HTERT RPE-1 (cell line): ENCODE measurements around the gene ARHGAP6.
"Not testable (repeated sequence)": the region's sequence is repeated elsewhere in the genome, so short reads cannot be mapped to it uniquely, and the experiment has no call there.

Experiments used
- in situ Hi-C: fragments of 300-500 bp; cut with MboI; formaldehyde crosslinking; loops from 4 replicates; pipeline ENCODE4 v1.14.3; 2020; ENCODE audit warnings: low sequenced_read_pairs

Gene ARHGAP6

DNA sequence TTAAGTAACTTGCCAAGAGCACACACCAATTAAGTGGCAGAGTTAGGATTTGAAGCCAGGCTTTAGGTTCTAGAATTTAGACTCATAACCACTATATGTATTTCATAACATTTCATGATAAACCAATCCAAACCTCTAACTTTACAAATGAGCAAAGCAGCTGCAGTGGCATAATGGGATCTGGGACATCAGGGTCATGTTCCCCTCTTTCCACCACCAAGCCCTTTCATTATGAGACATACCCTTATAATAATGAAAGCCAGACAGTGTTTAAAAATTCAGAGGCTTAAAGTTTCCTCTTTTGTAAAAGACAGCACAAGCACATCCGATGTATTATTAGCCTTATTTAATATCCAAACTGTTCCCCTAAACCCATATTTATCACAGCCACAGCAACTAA is 400.8 kb downstream of the ARHGAP6 start:
- in situ Hi-C loops = no loop called here

GRCh38 chrX:11261260-11261659 is 404.5 kb downstream of the ARHGAP6 start:
- in situ Hi-C loops = no loop called here

DNA sequence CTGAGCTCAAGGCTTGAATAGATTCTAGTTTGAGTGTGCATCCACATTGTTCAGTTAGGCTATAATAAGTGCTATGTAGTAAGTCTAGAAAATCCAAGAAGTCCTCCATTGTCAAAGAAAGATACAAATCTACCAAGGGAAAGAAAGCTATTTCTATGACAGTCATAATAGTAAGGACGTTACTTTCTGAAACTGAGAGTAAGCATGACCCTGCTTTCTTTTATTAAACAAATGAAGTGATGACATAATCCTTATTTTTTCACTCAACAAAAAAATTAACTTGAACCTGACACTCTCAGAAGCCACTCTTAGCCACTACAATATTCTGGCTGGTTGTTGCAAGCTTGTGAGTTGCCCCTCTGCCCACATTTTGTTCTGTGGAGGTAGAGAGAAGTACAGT is 406.3 kb downstream of the ARHGAP6 start:
- in situ Hi-C loops = no loop called here

- in situ Hi-C loops = no loop called here
Observed at GRCh38 chrX:11257711-11258110, 408.0 kb downstream of the ARHGAP6 start.

GRCh38 chrX:11257290-11257689 is 408.4 kb downstream of the ARHGAP6 start:
- in situ Hi-C loops = no loop called here

DNA sequence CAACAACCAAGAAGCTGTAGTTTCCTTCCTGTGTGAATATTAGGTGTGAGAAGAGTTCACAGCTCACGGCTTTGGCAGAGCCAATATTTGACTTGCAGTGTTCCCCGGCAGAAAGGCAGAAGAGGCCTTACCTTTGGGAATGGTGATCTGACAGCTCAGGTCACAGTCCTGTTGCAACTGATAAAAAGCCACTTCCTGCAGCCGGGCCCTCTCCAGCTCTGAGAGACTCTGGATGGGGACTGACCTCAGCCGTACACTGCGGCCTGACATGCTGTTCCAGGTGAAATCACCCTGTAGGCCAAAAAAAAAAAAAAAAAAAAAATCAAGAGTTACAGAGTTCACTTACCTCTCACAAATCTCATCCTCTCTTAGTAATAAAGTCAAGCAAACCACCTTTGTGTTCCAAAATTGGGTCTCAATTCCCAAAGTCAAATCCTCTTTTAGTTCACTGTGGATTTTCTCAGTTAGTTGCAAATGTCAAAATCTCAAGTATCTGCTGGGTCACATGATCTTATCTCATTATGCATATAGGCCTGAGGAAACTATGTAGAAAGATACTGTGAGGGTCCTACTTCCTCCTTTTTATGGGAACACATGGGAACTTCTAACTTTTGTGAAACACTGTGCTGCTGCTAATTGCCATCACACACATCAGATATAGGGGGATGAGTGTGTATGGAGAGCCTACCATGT is 411.2 kb downstream of the ARHGAP6 start:
- in situ Hi-C loops = no loop called here

GRCh38 chrX:11244636-11245035 is 421.1 kb downstream of the ARHGAP6 start:
- in situ Hi-C loops = no loop called here

- in situ Hi-C loops = no loop called here
Observed at GRCh38 chrX:11242704-11243103, 423.0 kb downstream of the ARHGAP6 start.

DNA sequence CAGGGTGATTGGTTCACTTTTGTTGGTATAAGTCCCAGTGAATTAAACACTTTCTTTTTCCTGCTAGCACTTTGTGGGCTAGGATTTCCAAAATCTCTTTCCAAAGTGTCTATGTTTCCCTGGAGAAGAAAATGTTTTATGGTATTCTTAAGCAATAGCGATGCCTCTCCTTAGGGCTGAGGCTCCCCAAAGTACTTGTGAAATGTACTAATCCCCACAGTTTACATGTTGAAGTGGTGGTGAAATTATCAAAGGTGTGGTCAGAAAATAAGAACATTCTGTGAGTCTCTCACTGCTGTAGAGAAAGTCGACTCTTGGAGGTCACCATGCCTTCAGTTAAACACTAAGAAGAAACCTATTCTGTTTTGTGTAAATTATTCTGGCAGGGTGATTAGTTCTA is 424.0 kb downstream of the ARHGAP6 start:
- in situ Hi-C loops = no loop called here

DNA sequence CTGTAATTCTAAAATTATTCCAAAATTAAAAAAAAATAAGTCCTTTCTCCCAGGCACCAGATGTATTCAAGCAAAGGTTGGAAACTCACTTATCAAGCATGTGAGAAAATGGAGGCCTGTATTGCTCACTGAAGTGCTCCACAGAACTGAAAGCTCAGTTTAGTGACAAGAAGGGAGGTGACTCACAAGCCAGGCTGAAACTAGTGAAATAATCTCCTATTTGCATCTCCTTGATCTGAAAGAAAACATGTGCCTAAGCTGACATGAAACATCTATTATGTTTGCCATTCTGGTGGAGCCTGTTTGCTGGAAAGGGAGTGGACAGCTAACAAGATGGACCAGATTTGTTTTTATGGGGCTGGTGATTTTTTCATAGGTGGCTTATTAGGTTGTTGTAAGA is 426.5 kb downstream of the ARHGAP6 start:
- in situ Hi-C loops = no loop called here

- in situ Hi-C loops = not testable (repeated sequence)
Observed at GRCh38 chrX:11235377-11235776, 430.3 kb downstream of the ARHGAP6 start.

GRCh38 chrX:11215191-11215921 is 450.4 kb downstream of the ARHGAP6 start:
- in situ Hi-C loops = no loop called here

DNA sequence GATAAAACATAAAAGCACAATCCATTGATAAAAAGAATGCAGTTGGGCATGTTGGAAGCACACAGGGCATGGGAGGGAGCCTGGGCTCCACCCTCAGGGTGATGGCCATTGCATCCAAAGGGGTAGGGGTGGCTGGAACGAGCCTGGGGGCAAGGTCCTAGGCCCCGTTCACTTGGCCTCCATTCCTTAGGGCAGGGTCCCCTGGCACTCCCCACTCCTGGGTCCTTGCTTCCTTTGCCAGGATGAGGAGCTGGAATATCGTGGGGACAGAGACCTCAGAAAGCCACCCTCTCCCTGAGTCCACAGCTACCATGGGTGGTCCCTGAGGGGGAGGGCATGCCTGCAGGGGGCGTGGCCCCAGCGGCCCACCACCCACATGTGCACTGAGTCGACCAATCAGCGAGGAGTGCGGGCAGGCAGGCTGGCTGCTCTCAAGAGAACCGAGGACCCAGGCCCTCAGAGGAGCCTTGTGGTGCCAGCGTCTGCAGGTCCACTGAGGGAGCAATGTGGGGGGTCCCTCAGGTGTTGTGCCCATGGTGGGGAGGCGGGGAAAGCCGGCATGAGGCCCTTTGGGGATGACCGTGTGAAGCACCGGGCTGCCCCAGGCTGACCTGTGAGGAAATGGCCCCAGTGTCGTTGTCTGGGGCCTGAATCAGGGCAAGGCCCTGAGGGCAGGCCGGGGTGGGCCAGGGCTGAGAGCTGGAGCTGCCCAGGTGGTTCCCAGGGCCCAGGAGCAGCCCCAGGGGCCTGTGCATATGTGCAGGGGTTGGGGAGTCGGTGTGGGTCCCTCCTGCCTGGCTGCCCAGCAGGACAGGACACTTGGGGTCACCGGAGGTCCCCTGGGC is 451.2 kb downstream of the ARHGAP6 start:
- in situ Hi-C loops = no loop called here

DNA sequence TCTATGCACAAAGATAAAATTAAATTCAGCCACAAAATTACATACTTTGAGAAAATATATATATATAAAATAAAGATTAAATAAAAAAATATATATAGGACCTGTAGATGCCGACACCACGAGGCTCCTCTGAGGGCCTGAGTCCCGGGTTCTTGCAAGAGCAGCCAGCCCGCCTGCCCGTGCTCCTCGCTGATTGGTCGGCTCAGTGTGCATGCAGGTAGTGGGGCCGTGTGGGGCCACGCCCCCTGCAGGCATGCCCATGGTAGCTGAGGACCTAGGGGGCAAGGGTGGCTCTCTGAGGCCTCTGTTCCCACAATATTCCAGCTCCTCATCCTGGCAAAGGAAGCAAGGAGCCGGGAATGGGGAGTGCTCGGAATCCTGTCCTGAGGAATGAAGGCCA is 453.0 kb downstream of the ARHGAP6 start:
- in situ Hi-C loops = no loop called here

DNA sequence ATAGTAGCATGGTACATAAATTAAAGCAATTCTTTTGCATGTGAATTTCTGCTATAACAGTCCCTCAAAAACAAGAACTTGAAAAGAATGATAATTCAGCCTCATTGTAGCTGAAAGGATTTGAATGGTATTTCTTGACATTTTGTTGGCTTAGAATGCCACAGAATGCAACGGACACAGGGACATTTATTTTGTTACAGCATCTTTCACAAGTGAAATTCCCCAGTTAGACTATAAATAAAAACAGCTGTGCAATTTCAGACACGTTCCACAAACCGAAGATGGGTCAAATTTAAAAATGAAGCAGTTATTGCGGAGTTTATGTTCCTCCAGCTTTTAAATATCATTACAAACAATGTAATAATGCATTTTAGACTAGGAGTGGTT is 455.3 kb downstream of the ARHGAP6 start:
- in situ Hi-C loops = no loop called here

DNA sequence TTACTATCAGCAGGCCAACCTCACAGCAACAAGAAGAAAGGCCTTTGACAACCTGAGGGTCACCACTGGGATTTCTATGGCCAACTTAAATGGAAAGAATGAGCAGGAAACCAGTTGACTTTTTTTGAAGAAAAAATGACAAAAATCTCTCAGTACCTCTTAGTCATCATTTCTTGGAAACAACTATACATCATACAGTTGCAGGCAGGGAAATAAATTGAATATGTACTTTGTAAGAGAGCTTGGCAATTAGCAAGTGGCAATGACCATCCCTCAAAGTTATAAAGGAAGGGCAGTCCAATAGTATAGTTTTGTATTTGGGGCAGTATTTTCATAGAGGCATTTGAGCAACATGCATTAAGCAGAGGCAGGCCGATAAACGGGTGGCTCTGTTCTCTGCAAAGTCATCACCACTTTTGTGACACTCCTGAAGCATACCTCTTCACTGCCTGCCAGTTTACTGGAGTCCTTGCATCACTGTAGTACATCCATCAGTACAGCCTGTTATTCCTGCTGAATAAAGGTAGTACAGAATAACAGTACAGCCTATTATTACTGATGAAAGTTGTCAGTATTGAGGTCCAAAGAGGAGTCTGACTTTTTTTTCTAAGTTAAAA is 455.8 kb downstream of the ARHGAP6 start:
- in situ Hi-C loops = no loop called here

GRCh38 chrX:11206716-11207115 is 459.0 kb downstream of the ARHGAP6 start:
- in situ Hi-C loops = no loop called here

GRCh38 chrX:11205796-11206195 is 459.9 kb downstream of the ARHGAP6 start:
- in situ Hi-C loops = no loop called here

DNA sequence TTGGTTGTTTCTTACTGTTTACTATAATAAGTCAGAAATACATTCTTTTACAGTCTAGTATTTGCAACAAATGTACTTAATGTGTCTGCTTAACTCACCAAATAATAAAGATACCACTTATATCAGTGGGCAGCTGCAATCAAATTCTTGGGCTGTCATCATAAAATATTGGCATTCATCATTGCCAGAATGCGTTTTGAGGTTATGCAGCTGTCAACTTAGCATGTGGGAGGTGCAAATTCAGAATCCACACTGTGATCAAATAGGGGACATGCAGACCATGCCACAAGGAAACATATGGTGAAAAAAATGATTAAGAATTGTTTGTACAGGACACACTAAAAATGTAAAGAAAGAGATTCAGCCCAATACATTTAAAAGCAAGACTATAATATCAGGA is 468.0 kb downstream of the ARHGAP6 start:
- in situ Hi-C loops = no loop called here

GRCh38 chrX:11196476-11196875 is 469.2 kb downstream of the ARHGAP6 start:
- in situ Hi-C loops = no loop called here

- in situ Hi-C loops = no loop called here
Observed at GRCh38 chrX:11193035-11193469, 472.7 kb downstream of the ARHGAP6 start.
